Astrocyte of the cerebellum (primary cell): ENCODE measurements around the gene RFX7.

ENCODE experiments used
- DNase-seq: peaks from one replicate; pipeline ENCODE4 v3.0.0-alpha.2; 2011; ENCODE audit warnings: low read depth
- H3K4me3 ChIP-seq: 2 replicates; pipeline ENCODE4 v1.5.1; 2011; ENCODE audit warnings: mild to moderate bottlenecking, low read depth, low read length, moderate library complexity
- CTCF ChIP-seq: IDR thresholded peaks from 2 replicates; pipeline ENCODE4 v1.5.1; 2012; ENCODE audit warnings: low read length, low read depth, moderate library complexity, mild to moderate bottlenecking; ENCODE audit errors: missing control alignments
- in situ Hi-C: cut with HindIII; loops from 2 replicates; pipeline ENCODE4 v1.10.0; 2017; ENCODE audit warnings: low sequenced_read_pairs

RFX7 gene

GRCh38 chr15:56148064-56148463 lies 95.6 kb downstream of the RFX7 start:
- DNase-seq, result no peak
- no peak overlapping the region for H3K4me3 ChIP-seq
- no peak for TF ChIP-seq CTCF
- in situ Hi-C loops, result no loop called here

GRCh38 chr15:56146756-56147155 lies 96.9 kb downstream of the RFX7 start:
- H3K4me3 ChIP-seq, result no peak overlapping the region
- in situ Hi-C loops, result no loop called here
- no peak for DNase-seq
- no peak for TF ChIP-seq CTCF

GRCh38 chr15:56128081-56128480 lies 115.6 kb downstream of the RFX7 start:
- in situ Hi-C loops, result no loop called here
- no peak for TF ChIP-seq CTCF

GRCh38 chr15:56126409-56126808 lies 117.3 kb downstream of the RFX7 start:
- in situ Hi-C loops, result no loop called here
- no peak overlapping the region for H3K4me3 ChIP-seq
- no peak for TF ChIP-seq CTCF
- DNase-seq, result no peak

More at GRCh38 chr15:56128081-56128480, 115.6 kb downstream of the RFX7 start:
- peak; percentile 43 for DNase-seq
- H3K4me3 ChIP-seq, result no peak overlapping the region

- in situ Hi-C loops, result no loop called here
- TF ChIP-seq CTCF, result no peak
- H3K4me3 ChIP-seq, result no peak overlapping the region
- no peak for DNase-seq
These were observed 119.3 kb downstream of the RFX7 start for GRCh38 chr15:56124391-56124790.

- no peak overlapping the region for H3K4me3 ChIP-seq
- in situ Hi-C loops, result no loop called here
- TF ChIP-seq CTCF, result no peak
- no peak for DNase-seq
These were observed 137.8 kb downstream of the RFX7 start for GRCh38 chr15:56105855-56106254.

- no peak for DNase-seq
- in situ Hi-C loops, result no loop called here
- no peak for TF ChIP-seq CTCF
- H3K4me3 ChIP-seq, result no peak overlapping the region
These were observed 141.2 kb downstream of the RFX7 start for GRCh38 chr15:56102441-56102840.
